ENCODE results near the gene CLDN7.
"Not testable (repeated sequence)": the region's sequence is repeated elsewhere in the genome, so short reads cannot be mapped to it uniquely, and the experiment has no call there.

The CLDN7 gene

GRCh38 chr17:7260151-7260550 lies 2.1 kb downstream of the CLDN7 start:
- in situ Hi-C loops (cut with HindIII; ENCODE audit: low pct_ligation_motif_present, low pct_unique_long_range_greater_than_20kb, low sequenced_read_pairs): no loop called here
- DNase-seq: no peak

GRCh38 chr17:7259555-7259889 lies 2.8 kb downstream of the CLDN7 start:
- DNase-seq: no peak
- in situ Hi-C loops (cut with HindIII; ENCODE audit: low pct_ligation_motif_present, low pct_unique_long_range_greater_than_20kb, low sequenced_read_pairs): no loop called here

GRCh38 chr17:7258731-7259554 lies 3.3 kb downstream of the CLDN7 start:
- in situ Hi-C loops (cut with HindIII; ENCODE audit: low pct_ligation_motif_present, low pct_unique_long_range_greater_than_20kb, low sequenced_read_pairs): no loop called here
- no peak for DNase-seq

GRCh38 chr17:7256766-7257456 lies 5.4 kb downstream of the CLDN7 start:
- in situ Hi-C loops (cut with HindIII; ENCODE audit: low pct_ligation_motif_present, low pct_unique_long_range_greater_than_20kb, low sequenced_read_pairs): no loop called here
- no peak for DNase-seq

- in situ Hi-C loops (cut with HindIII; ENCODE audit: low pct_ligation_motif_present, low pct_unique_long_range_greater_than_20kb, low sequenced_read_pairs): no loop called here
These were observed 7.8 kb downstream of the CLDN7 start for GRCh38 chr17:7254511-7254910.

GRCh38 chr17:7253082-7253481 lies 9.2 kb downstream of the CLDN7 start:
- no peak for DNase-seq

More at GRCh38 chr17:7254511-7254910, 7.8 kb downstream of the CLDN7 start:
- no peak for DNase-seq

GRCh38 chr17:7252176-7253043 lies 9.9 kb downstream of the CLDN7 start, which contains the start of gene ELP5:
Gene ELP5 (plus strand): TSS chr17:7252215. CDS start chr17:7252551, 336 bp downstream.
- DNase-seq: peak; percentile 96

More at GRCh38 chr17:7253082-7253481, 9.2 kb downstream of the CLDN7 start:
- in situ Hi-C loops (cut with HindIII; ENCODE audit: low pct_ligation_motif_present, low pct_unique_long_range_greater_than_20kb, low sequenced_read_pairs): no loop called here

GRCh38 chr17:7251661-7252175 lies 10.6 kb downstream of the CLDN7 start, which contains the start of gene CTDNEP1:
Gene CTDNEP1 (minus strand): TSS chr17:7251734. CDS start chr17:7251296, 438 bp downstream.
- in situ Hi-C loops (cut with HindIII; ENCODE audit: low pct_ligation_motif_present, low pct_unique_long_range_greater_than_20kb, low sequenced_read_pairs): no loop called here
- DNase-seq: peak; percentile 100

More at GRCh38 chr17:7252176-7253043, 9.9 kb downstream of the CLDN7 start, which contains the start of gene ELP5:
- in situ Hi-C loops (cut with HindIII; ENCODE audit: low pct_ligation_motif_present, low pct_unique_long_range_greater_than_20kb, low sequenced_read_pairs): no loop called here

GRCh38 chr17:7250695-7251627 lies 11.3 kb downstream of the CLDN7 start:
- in situ Hi-C loops (cut with HindIII; ENCODE audit: low pct_ligation_motif_present, low pct_unique_long_range_greater_than_20kb, low sequenced_read_pairs): no loop called here
- DNase-seq: no peak

- in situ Hi-C loops (cut with HindIII; ENCODE audit: low pct_ligation_motif_present, low pct_unique_long_range_greater_than_20kb, low sequenced_read_pairs): no loop called here
- DNase-seq: no peak
These were observed 12.4 kb downstream of the CLDN7 start for GRCh38 chr17:7249830-7250229.

GRCh38 chr17:7249214-7249613 lies 13.1 kb downstream of the CLDN7 start:
- DNase-seq: no peak
- in situ Hi-C loops (cut with HindIII; ENCODE audit: low pct_ligation_motif_present, low pct_unique_long_range_greater_than_20kb, low sequenced_read_pairs): no loop called here

- in situ Hi-C loops (cut with HindIII; ENCODE audit: low pct_ligation_motif_present, low pct_unique_long_range_greater_than_20kb, low sequenced_read_pairs): no loop called here
- DNase-seq: no peak
These were observed 13.5 kb downstream of the CLDN7 start for GRCh38 chr17:7248796-7249195.

GRCh38 chr17:7246779-7247178 lies 15.5 kb downstream of the CLDN7 start:
- in situ Hi-C loops (cut with HindIII; ENCODE audit: low pct_ligation_motif_present, low pct_unique_long_range_greater_than_20kb, low sequenced_read_pairs): no loop called here
- no peak for DNase-seq

GRCh38 chr17:7243838-7244237 lies 18.4 kb downstream of the CLDN7 start:
- in situ Hi-C loops (cut with HindIII; ENCODE audit: low pct_ligation_motif_present, low pct_unique_long_range_greater_than_20kb, low sequenced_read_pairs); DNase-seq: not testable (repeated sequence)

- no peak for DNase-seq
- in situ Hi-C loops (cut with HindIII; ENCODE audit: low pct_ligation_motif_present, low pct_unique_long_range_greater_than_20kb, low sequenced_read_pairs): no loop called here
These were observed 18.9 kb downstream of the CLDN7 start for GRCh38 chr17:7243453-7243729.

GRCh38 chr17:7242717-7243452 lies 19.4 kb downstream of the CLDN7 start:
- in situ Hi-C loops (cut with HindIII; ENCODE audit: low pct_ligation_motif_present, low pct_unique_long_range_greater_than_20kb, low sequenced_read_pairs): no loop called here
- DNase-seq: peak; percentile 97
